Cortex of kidney (tissue), 1 donor: Measurements from ENCODE around the gene CAPN15.
"Not testable (repeated sequence)": the region's sequence is repeated elsewhere in the genome, so short reads cannot be mapped to it uniquely, and the experiment has no call there.

Experiments
- DNase-seq: peaks from one replicate; lab custom pipeline; 2025; lab: John Stamatoyannopoulos, UW

CAPN15 gene

GRCh38 chr16:527015-527903 lies at the start of gene CAPN15:
Gene CAPN15 (plus strand): TSS chr16:527712. CDS start chr16:546839, 19,127 bp downstream.
- DNase-seq = peak; percentile 90

GRCh38 chr16:478287-478686 lies 49.2 kb upstream of the CAPN15 start:
- DNase-seq = not testable (repeated sequence)

GRCh38 chr16:482468-483185 lies 44.9 kb upstream of the CAPN15 start:
- DNase-seq = no peak

GRCh38 chr16:483341-484075 lies 44.0 kb upstream of the CAPN15 start:
- no peak for DNase-seq

- DNase-seq = no peak
Measured at GRCh38 chr16:489606-490005, 37.9 kb upstream of the CAPN15 start.

GRCh38 chr16:490768-491167 lies 36.7 kb upstream of the CAPN15 start:
- DNase-seq = no peak

GRCh38 chr16:491220-491919 lies 36.1 kb upstream of the CAPN15 start:
- DNase-seq = no peak

- no peak for DNase-seq
Measured at GRCh38 chr16:492211-492875, 35.2 kb upstream of the CAPN15 start.

- not testable (repeated sequence) for DNase-seq
Measured at GRCh38 chr16:494676-495075, 32.8 kb upstream of the CAPN15 start.

GRCh38 chr16:495127-495748 lies 32.3 kb upstream of the CAPN15 start:
- DNase-seq = no peak

GRCh38 chr16:496097-496886 lies 31.2 kb upstream of the CAPN15 start:
- no peak for DNase-seq

GRCh38 chr16:497258-497657 lies 30.3 kb upstream of the CAPN15 start:
- no peak for DNase-seq

GRCh38 chr16:499924-500323 lies 27.6 kb upstream of the CAPN15 start:
- no peak for DNase-seq

- no peak for DNase-seq
Measured at GRCh38 chr16:500709-501108, 26.8 kb upstream of the CAPN15 start.

- no peak for DNase-seq
Measured at GRCh38 chr16:502179-502943, 25.2 kb upstream of the CAPN15 start.

GRCh38 chr16:503150-504071 lies 24.1 kb upstream of the CAPN15 start:
- no peak for DNase-seq

GRCh38 chr16:505479-506245 lies 21.9 kb upstream of the CAPN15 start:
- DNase-seq = no peak

- no peak for DNase-seq
Measured at GRCh38 chr16:506246-506546, 21.3 kb upstream of the CAPN15 start.
